Activated naive CD8-positive, alpha-beta T cell treated with anti-CD3 and anti-CD28 coated beads, Interleukin-2, amount 50 U/mL, for 24 hours (primary cell): Measurements from ENCODE around the gene CCDC92.

Experiments
- ATAC-seq: fragments of 150-1000 bp; cut with Tn5 transposase; one replicate; pipeline ENCODE4 v1.10.0; 2021
- DNase-seq: peaks from one replicate; pipeline ENCODE4 v3.0.0; 2021
- H3K27ac Mint-ChIP-seq: one replicate; pipeline ENCODE4 v1.8.0; 2021; ENCODE audit warnings: mild to moderate bottlenecking, mixed read lengths
- H3K27me3 Mint-ChIP-seq: one replicate; pipeline ENCODE4 v1.8.0; 2021; ENCODE audit warnings: mixed read lengths
- H3K36me3 Mint-ChIP-seq: one replicate; pipeline ENCODE4 v1.8.0; 2021; ENCODE audit warnings: low read depth, mixed read lengths
- H3K4me1 Mint-ChIP-seq: one replicate; pipeline ENCODE4 v1.8.0; 2021; ENCODE audit warnings: mixed read lengths
- H3K4me3 Mint-ChIP-seq: one replicate; pipeline ENCODE4 v1.8.0; 2021; ENCODE audit warnings: mild to moderate bottlenecking, moderate library complexity, mixed read lengths
- H3K9me3 Mint-ChIP-seq: one replicate; pipeline ENCODE4 v1.8.0; 2021; ENCODE audit warnings: mixed read lengths

CCDC92 gene

GRCh38 chr12:123934016-123934620, 38.5 kb downstream of the CCDC92 start:
- ATAC-seq (no peak), DNase-seq (no peak)
- H3K36me3 Mint-ChIP-seq: no peaks in the 10 kb centered on the region
- no peak overlapping the region for H3K27ac Mint-ChIP-seq
- H3K27me3 Mint-ChIP-seq: peaks cover 4% of the 10 kb centered on the region
- no peak overlapping the region for H3K4me3 Mint-ChIP-seq
- H3K9me3 Mint-ChIP-seq: no peaks in the 10 kb centered on the region
- peaks cover 42% of the 10 kb centered on the region for H3K4me1 Mint-ChIP-seq

- H3K4me1 Mint-ChIP-seq: peaks cover 33% of the 10 kb centered on the region
- H3K27ac Mint-ChIP-seq: no peak overlapping the region
- H3K4me3 Mint-ChIP-seq: no peak overlapping the region
- no peak for DNase-seq
- no peaks in the 10 kb centered on the region for H3K9me3 Mint-ChIP-seq
- H3K27me3 Mint-ChIP-seq: peaks cover 4% of the 10 kb centered on the region
- ATAC-seq: no peak
- no peaks in the 10 kb centered on the region for H3K36me3 Mint-ChIP-seq
These were observed 39.4 kb downstream of the CCDC92 start for GRCh38 chr12:123933214-123933613.

- DNase-seq (no peak), ATAC-seq (peak; percentile 70)
- Mint-ChIP-seq H3K27me3 (peaks cover 4% of the 10 kb centered on the region), H3K4me3 (peak overlapping the region; percentile 7), H3K4me1 (peaks cover 23% of the 10 kb centered on the region), H3K27ac (no peak overlapping the region), H3K9me3 (no peaks in the 10 kb centered on the region), H3K36me3 (no peaks in the 10 kb centered on the region)
These were observed 40.8 kb downstream of the CCDC92 start for GRCh38 chr12:123931686-123932321.

GRCh38 chr12:123929946-123930583, 42.6 kb downstream of the CCDC92 start:
- H3K4me1 Mint-ChIP-seq: peaks cover 18% of the 10 kb centered on the region
- no peak overlapping the region for H3K27ac Mint-ChIP-seq
- H3K9me3 Mint-ChIP-seq: no peaks in the 10 kb centered on the region
- peaks cover 4% of the 10 kb centered on the region for H3K27me3 Mint-ChIP-seq
- no peak overlapping the region for H3K4me3 Mint-ChIP-seq
- H3K36me3 Mint-ChIP-seq: no peaks in the 10 kb centered on the region
- no peak for ATAC-seq
- DNase-seq: no peak

GRCh38 chr12:123928897-123929296, 43.7 kb downstream of the CCDC92 start:
- H3K27me3 Mint-ChIP-seq: peaks cover 4% of the 10 kb centered on the region
- no peak overlapping the region for H3K27ac Mint-ChIP-seq
- H3K4me1 Mint-ChIP-seq: peaks cover 18% of the 10 kb centered on the region
- H3K9me3 Mint-ChIP-seq: no peaks in the 10 kb centered on the region
- no peak overlapping the region for H3K4me3 Mint-ChIP-seq
- H3K36me3 Mint-ChIP-seq: no peaks in the 10 kb centered on the region
- no peak for ATAC-seq
- no peak for DNase-seq

- Mint-ChIP-seq H3K36me3 (no peaks in the 10 kb centered on the region), H3K4me1 (peaks cover 14% of the 10 kb centered on the region), H3K27ac (no peak overlapping the region), H3K27me3 (peaks cover 4% of the 10 kb centered on the region), H3K9me3 (no peaks in the 10 kb centered on the region), H3K4me3 (no peak overlapping the region)
- DNase-seq (no peak), ATAC-seq (no peak)
These were observed 44.3 kb downstream of the CCDC92 start for GRCh38 chr12:123928274-123928865.

GRCh38 chr12:123924539-123924938, 48.1 kb downstream of the CCDC92 start:
- Mint-ChIP-seq H3K36me3 (no peaks in the 10 kb centered on the region), H3K27me3 (no peaks in the 10 kb centered on the region), H3K4me1 (no peaks in the 10 kb centered on the region), H3K4me3 (no peak overlapping the region), H3K27ac (no peak overlapping the region), H3K9me3 (no peaks in the 10 kb centered on the region)
- ATAC-seq: no peak
- no peak for DNase-seq

GRCh38 chr12:123923927-123924326, 48.7 kb downstream of the CCDC92 start:
- Mint-ChIP-seq H3K36me3 (no peaks in the 10 kb centered on the region), H3K4me3 (no peak overlapping the region), H3K9me3 (no peaks in the 10 kb centered on the region), H3K27me3 (no peaks in the 10 kb centered on the region), H3K27ac (no peak overlapping the region), H3K4me1 (no peaks in the 10 kb centered on the region)
- no peak for ATAC-seq
- no peak for DNase-seq

- no peak overlapping the region for H3K4me3 Mint-ChIP-seq
- no peak for ATAC-seq
- DNase-seq: no peak
- no peak overlapping the region for H3K27ac Mint-ChIP-seq
- no peaks in the 10 kb centered on the region for H3K36me3 Mint-ChIP-seq
- H3K9me3 Mint-ChIP-seq: no peaks in the 10 kb centered on the region
- no peaks in the 10 kb centered on the region for H3K27me3 Mint-ChIP-seq
- no peaks in the 10 kb centered on the region for H3K4me1 Mint-ChIP-seq
These were observed 49.6 kb downstream of the CCDC92 start for GRCh38 chr12:123923038-123923437.

GRCh38 chr12:123919980-123920360, 52.7 kb downstream of the CCDC92 start:
- Mint-ChIP-seq H3K27me3 (no peaks in the 10 kb centered on the region), H3K27ac (no peak overlapping the region), H3K4me1 (peaks cover 9% of the 10 kb centered on the region), H3K4me3 (no peak overlapping the region), H3K9me3 (no peaks in the 10 kb centered on the region), H3K36me3 (no peaks in the 10 kb centered on the region)
- DNase-seq (no peak), ATAC-seq (no peak)

GRCh38 chr12:123917337-123917850, 55.2 kb downstream of the CCDC92 start:
- no peak overlapping the region for H3K27ac Mint-ChIP-seq
- peaks cover 11% of the 10 kb centered on the region for H3K4me1 Mint-ChIP-seq
- no peaks in the 10 kb centered on the region for H3K36me3 Mint-ChIP-seq
- no peaks in the 10 kb centered on the region for H3K27me3 Mint-ChIP-seq
- H3K4me3 Mint-ChIP-seq: no peak overlapping the region
- ATAC-seq (no peak), DNase-seq (no peak)
- H3K9me3 Mint-ChIP-seq: no peaks in the 10 kb centered on the region

- ATAC-seq (peak; percentile 98), DNase-seq (peak; percentile 64)
- H3K36me3 Mint-ChIP-seq: no peaks in the 10 kb centered on the region
- peaks cover 12% of the 10 kb centered on the region for H3K4me1 Mint-ChIP-seq
- no peaks in the 10 kb centered on the region for H3K27me3 Mint-ChIP-seq
- no peaks in the 10 kb centered on the region for H3K9me3 Mint-ChIP-seq
- no peak overlapping the region for H3K4me3 Mint-ChIP-seq
- H3K27ac Mint-ChIP-seq: no peak overlapping the region
These were observed 55.9 kb downstream of the CCDC92 start for GRCh38 chr12:123916729-123917128.

GRCh38 chr12:123914726-123915333, 57.8 kb downstream of the CCDC92 start:
- ATAC-seq (no peak), DNase-seq (no peak)
- H3K4me3 Mint-ChIP-seq: no peak overlapping the region
- peaks cover 14% of the 10 kb centered on the region for H3K4me1 Mint-ChIP-seq
- no peak overlapping the region for H3K27ac Mint-ChIP-seq
- H3K36me3 Mint-ChIP-seq: no peaks in the 10 kb centered on the region
- H3K27me3 Mint-ChIP-seq: no peaks in the 10 kb centered on the region
- H3K9me3 Mint-ChIP-seq: no peaks in the 10 kb centered on the region

- no peaks in the 10 kb centered on the region for H3K27me3 Mint-ChIP-seq
- ATAC-seq (peak; percentile 21), DNase-seq (no peak)
- no peak overlapping the region for H3K4me3 Mint-ChIP-seq
- peaks cover 14% of the 10 kb centered on the region for H3K4me1 Mint-ChIP-seq
- peak overlapping the region; percentile 52 for H3K27ac Mint-ChIP-seq
- H3K36me3 Mint-ChIP-seq: no peaks in the 10 kb centered on the region
- no peaks in the 10 kb centered on the region for H3K9me3 Mint-ChIP-seq
These were observed 59.9 kb downstream of the CCDC92 start for GRCh38 chr12:123912415-123913380.
